M059J (cell line): ENCODE data around the gene PPFIA3. TPM values are rescaled to one million over a fixed set of nuclear protein-coding genes. Genes with fewer than 3 reads are reported as not detected.
A peak's percentile ranks its signal among the peaks of the same experiment; 100 is the strongest.
"Not testable (repeated sequence)": the region's sequence is repeated elsewhere in the genome, so short reads cannot be mapped to it uniquely, and the experiment has no call there.

Experiments used
- DNase-seq: peaks from one replicate; pipeline ENCODE4 v3.0.0-alpha.2; 2012; ENCODE audit warnings: low read depth
- total RNA-seq: library from RNA; depleted of rRNA; stranded (reverse); fragments of >200 nt; shearing (Covaris generic); gene quantifications from 2 replicates; pipeline ENCODE4 v1.2.3, GENCODE V29; 2014

The PPFIA3 gene
- total RNA-seq, 1 experiment from 2014 or later, result 2.4 TPM

DNA sequence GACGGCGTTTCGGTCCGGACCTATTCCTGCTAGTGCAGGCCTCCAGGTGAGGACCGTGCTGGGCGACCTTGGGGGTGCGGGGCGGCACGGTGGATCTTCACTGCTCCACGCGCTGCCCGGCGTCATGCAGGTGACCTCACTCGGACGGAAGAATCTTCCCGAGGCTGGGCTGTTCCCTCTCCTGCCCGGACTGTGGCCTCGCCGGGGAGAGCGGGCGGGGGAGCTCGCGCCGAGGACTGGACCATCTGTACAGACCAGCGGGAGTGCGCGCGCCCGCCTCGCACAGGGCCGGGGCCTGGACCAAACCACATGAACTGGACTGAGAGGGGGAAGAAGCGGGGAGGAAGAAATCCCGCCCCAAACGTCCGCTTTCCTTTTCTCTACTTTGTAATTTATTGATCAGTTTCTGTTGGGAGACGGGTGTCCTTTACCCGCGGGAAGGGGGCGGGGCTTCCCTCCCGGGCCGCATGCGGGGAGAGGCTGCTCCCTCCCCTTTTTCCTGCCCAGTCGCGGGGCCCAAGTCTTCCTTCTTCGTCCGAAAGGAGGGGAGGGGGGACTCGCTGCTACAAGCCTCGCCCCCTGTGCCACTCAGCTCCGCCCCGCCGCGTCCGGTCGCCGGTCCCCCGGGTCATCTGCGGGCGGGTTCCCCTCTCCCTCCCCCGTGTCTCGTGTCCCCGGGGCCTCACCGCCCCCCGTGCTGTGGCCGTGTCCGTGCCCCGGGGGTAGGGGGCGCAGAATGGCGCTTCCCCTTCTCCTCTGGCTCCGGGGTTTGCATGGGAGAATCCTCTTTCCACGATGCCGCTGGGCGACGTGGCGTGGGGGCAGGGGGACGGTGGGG, 31.0 kb downstream of the PPFIA3 start:
- peak; percentile 73 for DNase-seq

DNA sequence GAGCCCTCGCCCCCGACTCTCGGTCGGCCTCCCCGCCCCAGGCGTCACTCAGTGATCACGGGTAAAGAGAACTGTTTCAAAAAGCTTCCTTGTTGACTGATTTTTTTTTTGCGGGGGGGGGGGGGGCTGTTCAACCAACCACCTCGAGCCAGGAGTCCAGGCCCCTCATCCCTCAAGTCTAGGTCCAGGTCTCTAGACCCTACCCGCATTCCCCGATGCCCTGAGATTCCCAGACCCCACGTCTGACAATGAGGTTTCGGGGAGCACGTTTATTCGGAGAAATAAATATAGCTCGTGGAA, 31.6 kb downstream of the PPFIA3 start:
- DNase-seq, result no peak

DNA sequence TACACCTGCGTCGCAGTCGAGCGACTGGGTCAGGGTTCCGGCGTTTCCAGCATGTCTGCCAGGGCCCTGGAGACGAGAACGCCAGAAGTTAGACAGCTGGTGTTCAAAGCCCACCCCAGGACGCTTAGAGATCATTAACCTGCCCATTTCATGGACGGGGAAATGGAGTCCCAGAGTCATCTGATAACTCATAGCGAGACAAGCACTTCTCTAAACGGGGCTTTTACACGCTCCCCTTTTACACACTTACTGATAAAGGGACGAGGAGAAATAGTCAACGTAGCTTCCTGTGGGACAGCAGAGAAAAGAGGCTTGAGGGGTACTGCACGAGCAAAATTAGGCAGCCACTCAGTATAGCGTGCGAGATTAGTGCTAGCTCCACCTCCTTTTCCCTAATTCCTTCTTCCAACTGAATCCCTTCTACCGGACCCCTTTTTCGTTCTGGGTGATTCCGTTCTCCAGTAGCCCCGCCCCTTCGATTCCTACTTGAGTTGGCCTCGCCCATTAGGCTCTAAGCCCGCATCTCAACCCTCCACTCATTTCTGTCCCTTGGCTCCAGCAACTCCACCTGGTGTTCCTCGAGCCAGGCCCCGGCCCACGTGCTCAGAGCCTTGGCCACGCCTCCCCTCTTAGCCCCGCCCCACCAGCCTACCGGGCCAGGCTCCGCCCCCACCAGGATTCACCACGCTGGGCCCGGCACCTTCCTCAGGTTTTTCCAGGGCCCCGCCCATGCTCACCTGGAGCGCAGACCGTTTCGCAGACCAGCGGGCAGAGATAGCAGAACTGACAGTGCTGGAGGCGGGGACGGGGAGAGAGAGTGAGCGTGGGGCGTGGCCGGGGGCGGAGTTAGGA, 32.1 kb downstream of the PPFIA3 start:
- peak; percentile 62 for DNase-seq

- no peak for DNase-seq
Observed at GRCh38 chr19:49152119-49152550, 32.8 kb downstream of the PPFIA3 start.

DNA sequence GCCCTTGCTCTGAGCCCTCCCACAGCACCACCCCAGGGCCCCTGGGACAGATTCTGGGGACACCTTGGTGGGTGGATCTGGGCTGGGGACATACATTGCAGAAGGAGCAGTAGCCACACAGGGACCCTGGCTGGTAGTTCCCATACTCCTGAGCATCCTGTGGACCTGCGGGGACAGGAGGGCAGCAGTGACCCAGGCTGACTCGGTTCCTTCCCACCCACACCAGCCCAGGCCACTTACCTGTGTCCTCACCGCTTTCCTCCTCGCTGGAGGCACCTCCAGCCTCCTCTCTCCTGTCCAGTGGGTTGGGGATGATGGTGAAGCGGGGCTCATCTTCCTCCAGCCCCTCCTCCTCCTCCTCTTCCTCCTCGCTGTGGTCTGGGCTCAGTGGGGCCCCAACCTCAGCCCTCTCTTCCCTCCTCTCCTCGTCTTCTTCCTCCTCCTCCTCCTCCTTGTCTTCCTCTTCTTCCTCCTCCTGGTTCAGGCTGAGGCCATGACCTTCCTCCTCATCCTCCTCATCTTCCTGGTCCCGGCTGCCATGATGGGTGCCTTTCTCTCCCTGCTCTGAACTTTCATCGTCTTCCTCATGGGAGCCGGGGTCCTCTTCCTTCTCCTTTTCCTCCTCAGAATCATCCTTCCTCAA, 33.9 kb downstream of the PPFIA3 start:
- no peak for DNase-seq

DNA sequence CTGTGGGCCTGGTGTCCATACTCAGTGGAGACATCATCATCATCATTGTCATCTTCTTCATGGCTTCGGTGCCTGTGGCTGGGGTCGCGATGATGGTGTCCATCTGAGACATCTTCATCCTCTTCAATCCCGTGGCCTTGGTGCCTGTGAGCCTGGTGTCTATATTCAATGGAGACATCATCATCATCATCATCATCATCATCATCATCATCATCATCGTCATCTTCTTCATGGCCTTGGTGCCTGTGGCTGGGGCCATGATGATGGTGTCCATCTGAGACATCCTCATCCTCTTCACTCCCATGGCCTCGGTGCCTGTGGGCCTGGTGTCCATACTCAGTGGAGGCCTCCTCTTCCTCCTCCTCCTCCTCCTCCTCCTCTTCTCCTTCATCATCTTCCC, 34.9 kb downstream of the PPFIA3 start:
- no peak for DNase-seq

DNA sequence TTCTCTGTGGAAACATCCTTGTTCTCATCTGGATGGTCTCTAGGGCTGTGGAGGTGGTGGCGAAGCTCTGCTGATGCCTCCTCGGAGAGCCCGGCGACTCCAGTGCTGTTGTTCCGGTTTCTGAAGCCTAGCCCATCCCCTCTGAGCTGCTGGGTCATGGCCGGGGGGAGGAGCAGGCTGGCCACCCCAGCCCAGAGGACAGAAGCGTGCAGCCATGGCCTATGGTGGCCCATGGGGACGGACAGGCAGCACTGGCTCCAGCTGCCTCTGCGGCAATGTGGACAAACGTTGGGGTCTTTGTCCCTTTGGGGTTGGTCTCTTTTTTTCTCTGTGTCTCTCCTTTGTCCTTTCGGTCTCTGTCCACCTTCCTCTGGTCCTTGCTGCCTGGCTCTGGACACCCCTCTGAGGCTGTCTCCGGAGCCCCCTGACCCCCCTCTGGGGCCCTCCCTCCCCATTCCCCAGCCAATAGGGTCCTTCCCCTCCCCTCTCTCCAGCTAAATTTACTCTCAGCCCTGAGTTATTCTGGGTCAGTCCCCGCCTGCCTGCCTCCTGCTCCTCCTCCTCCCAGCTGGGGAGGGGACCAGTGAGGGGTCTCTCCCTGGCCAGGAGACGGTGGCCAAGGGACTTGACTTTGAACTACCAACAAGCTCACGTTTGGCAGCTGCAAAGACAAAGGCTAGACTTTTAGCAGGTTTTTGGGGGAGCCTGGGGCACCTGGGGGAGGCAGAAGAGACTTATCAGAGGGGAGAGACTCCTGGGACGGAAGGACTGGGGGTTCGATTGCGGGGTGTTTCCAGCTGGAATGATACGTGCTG, 35.9 kb downstream of the PPFIA3 start, which contains the start of gene HRC:
Gene HRC, minus strand, starts transcription at position 392 of the 815 bp plus-strand sequence. Its CDS starts 159 bp downstream, at position 233.
- no peak for DNase-seq

DNA sequence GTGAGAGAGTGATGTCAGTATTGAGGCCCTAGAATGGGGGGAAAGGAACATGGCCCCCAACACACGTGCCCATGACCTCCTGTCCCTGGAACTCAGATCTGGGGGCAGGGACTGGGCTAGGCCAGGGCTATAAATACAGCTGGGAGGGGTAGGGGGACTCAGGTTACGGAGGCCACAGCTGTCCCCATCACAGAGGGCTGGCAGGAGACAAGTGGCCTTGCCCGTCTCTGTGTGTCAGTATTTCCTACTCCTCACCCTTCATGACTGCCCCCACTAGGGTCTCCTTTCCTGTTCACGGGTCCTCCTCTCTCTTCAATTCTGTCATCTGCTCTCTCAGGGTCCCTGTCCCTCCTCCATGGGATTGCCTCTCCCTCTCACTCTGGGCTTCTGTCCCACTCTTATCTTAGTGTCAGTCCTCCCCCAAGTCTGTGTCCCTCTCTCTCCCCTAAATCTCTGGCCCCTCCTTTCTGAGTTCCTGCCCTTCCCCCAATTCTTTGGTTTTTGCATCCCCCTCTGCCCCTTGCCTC, 36.5 kb downstream of the PPFIA3 start:
- no peak for DNase-seq

DNA sequence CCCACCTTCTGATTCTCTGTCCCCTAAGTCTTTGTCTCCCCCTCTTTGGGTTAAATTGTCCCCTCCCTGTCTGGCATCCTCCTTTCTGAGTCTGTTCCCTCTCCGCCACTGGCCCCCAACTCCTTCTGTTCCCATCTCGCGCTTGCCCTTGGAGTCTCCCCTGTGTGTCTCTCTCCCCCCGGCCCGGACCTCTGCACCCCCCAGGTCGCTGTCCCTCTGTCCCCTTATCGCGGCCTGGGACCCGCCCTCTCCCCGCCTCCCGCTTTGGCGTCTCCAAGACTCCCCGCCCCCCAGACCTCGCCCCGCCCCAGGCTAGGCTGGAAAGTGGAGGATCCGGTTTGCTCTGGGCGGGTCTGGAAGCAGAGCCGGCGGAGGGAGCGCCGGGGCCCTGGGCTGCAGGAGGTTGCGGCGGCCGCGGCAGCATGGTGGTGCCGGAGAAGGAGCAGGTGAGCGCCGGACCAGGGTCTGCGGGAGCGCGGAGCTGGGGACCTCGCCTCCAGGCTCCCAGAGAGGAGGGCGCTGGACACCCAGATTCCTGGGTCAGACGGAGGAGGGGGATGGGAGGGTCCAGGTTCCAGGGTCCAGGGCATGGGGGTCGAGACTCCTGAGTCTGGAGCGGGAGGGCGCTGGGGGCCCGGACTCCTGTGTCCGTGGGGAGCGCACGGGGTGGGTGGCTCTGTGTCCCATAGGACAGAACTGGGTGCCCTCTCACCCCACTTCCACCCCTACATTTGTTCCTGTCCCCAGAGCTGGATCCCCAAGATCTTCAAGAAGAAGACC, 38.3 kb downstream of the PPFIA3 start, which contains the start of gene TRPM4:
Gene TRPM4, plus strand, starts transcription at position 348 of the 780 bp plus-strand sequence. Its CDS starts 75 bp downstream, at position 423.
- DNase-seq, result peak; percentile 75

DNA sequence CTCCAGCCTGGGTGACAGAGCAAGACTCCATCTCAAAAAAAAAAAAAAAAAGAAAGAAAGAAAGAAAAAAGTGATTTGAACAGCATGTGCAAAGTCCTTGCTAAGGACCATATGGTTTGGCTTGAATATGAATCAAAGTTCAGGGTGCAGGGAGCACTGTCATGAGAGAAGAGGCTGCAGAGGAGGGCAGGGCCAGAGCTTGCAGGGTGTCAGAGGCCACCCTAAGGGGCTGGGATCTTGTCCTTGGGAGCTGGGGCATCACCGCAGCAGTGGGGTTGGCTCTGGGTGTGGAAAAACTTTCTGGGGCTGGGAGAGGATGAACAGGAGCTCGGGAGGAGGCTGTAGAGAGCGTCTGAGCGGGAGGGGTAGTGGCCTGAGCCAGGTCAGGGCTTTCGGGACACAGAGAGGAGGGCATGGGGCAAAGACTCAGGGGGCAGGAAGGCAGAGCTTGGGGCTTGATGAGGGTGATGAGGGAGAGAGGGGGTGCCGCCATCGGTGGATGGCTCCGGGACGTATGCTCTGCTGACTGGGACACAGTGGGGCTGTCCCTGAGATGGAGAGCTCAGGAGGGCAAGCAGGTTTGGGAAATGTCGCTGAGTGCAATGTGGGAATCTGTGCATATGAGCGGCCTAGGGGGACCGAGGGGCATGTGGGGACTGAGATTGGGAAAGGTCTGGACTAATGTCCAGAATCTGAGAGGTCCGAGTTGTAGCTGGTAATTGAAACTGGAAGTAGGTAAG, 41.3 kb downstream of the PPFIA3 start:
- no peak for DNase-seq

DNA sequence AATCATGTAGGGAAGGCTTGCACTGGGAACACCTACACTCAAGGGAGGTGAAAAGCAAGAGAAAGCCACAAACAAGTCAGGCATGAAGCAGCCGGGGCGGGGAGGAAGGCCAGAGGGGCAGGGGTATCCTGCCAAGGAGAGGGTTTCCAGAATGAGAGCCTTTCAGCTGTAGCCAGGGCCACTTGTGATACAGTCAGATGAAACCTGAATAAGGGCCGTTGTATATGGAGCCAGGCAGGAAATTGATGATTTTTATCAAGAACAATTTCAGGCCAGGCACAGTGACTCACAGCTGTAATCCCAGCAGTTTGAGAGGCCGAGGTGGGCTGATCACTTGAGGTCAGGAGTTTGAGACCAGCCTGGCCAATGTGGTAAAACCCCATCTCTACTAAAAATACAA, 42.6 kb downstream of the PPFIA3 start:
- no peak for DNase-seq

- no peak for DNase-seq
Observed at GRCh38 chr19:49165111-49165750, 45.9 kb downstream of the PPFIA3 start.

DNA sequence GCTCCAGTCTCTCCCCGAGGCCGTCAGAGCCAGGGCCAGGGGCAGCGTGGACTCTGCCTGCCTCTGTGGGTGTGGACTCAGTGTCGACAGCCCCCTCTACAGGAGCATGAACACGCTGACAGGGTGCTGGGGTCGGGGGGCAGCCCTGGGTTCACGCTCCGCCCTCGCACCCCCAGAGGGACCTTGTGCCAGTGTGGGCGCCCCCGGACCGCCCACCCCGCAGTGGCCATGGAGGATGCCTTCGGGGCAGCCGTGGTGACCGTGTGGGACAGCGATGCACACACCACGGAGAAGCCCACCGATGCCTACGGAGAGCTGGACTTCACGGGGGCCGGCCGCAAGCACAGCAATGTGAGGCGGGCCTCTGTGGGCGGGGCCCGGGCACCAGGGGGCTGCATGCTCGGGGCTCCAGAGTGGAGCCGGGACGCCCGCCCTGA, 46.5 kb downstream of the PPFIA3 start:
- no peak for DNase-seq

DNA sequence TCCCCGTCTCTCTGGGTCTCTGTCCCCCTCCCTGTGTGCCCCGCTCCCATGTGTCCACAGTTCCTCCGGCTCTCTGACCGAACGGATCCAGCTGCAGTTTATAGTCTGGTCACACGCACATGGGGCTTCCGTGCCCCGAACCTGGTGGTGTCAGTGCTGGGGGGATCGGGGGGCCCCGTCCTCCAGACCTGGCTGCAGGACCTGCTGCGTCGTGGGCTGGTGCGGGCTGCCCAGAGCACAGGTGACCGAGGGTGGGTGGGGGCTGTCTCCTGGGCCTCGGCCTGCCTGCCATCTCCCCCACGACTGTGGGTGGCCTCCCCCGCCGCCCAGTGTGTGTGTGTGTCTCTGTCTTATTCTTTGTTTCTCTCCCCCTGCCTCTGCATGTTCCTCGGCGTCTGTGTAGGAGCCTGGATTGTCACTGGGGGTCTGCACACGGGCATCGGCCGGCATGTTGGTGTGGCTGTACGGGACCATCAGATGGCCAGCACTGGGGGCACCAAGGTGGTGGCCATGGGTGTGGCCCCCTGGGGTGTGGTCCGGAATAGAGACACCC, 48.6 kb downstream of the PPFIA3 start:
- DNase-seq, result no peak

DNA sequence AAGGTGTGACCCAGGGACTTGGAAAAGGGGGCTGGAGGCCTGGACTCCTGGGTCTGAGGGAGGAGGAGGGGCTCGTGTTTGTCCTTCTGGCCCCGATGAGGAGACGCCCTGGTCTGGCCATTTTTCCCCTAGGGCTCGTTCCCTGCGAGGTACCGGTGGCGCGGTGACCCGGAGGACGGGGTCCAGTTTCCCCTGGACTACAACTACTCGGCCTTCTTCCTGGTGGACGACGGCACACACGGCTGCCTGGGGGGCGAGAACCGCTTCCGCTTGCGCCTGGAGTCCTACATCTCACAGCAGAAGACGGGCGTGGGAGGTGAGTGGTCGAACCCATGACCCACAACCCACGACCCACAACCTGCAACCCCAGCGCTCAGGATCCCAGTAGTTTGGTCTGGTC, 49.1 kb downstream of the PPFIA3 start:
- DNase-seq, result no peak

DNA sequence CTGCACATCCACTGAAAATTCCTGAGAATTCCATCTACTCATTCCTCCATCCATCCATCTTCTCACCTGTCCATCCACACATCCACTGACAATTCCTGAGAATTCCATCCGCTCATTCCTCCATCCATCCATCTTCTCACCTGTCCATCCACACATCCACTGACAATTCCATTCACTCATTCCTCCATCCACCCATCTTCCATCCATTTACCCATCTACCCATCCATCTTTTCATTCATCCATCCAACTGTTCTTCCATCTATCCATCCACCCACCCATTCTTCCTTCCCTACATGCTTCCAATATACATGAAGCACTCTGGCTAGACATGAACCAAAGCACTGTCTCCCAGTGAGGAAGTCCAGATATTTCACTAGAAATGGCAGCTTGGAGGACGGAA, 53.9 kb downstream of the PPFIA3 start:
- no peak for DNase-seq

DNA sequence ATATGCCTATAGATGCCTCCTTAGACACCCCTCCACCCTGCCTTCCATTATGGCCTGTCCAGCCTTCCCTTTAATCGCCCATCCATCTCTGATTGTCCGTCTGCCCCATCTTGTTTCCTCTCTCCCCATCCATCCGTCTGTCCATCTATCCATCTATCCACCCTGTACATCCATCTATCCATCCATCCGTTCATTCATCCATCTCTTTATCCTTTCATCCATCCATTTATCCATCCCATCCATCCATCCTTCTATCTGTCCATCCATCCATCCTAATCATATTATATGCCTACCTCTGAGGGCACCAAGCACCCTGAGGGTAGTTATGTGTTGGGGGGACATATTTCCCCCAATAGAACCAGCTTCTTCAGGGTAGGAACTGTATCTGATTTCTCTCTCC, 61.3 kb downstream of the PPFIA3 start:
- DNase-seq, result no peak

GRCh38 chr19:49182010-49182847, 62.9 kb downstream of the PPFIA3 start:
- not testable (repeated sequence) for DNase-seq
